ENCODE data around the gene MSRB3.
A peak's percentile ranks its signal among the peaks of the same experiment; 100 is the strongest.
"Not testable (repeated sequence)": the region's sequence is repeated elsewhere in the genome, so short reads cannot be mapped to it uniquely, and the experiment has no call there.

MSRB3 gene

DNA sequence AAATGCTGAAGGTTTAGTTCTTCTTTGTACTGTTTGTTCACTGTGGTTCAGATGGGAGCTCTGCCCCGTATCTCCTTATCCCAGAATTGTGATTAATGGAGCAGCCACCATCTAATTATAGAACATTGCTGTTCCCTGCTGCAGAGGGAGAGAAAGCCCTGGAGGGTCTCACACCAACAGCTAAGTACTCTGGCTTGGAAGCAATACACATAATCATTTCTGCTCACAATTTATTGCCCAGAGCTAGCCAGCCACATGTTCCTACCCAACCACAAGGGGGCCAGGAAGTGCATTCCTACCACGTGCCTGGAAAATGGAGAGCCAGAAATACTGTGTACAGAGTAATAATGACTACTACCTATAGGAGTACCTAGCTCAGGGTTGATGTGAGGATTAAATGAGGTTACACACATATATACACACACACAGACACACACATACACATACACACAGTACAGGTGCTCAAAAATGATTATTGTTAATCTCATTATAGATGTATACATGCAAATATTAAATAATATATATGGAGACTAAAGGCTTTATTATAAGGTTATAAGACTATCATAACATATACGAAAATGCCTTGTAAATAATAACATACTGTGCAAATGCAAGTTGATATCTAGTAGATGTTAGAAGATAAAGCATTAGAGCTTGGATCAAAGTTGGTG is 22.3 kb downstream of the MSRB3 start:
- H3K36me3 ChIP-seq (replicated peaks) = no peaks in the 10 kb centered on the region
- DNase-seq (ENCODE audit: low spot score in 2 of 2) = peak in 1 of 2 experiments; percentile 56
- no peaks in the 10 kb centered on the region for H3K9me3 ChIP-seq
- H3K27me3 ChIP-seq (ENCODE audit: low read depth) = no peaks in the 10 kb centered on the region
- in situ Hi-C loops (cut with MboI; ENCODE audit: low sequenced_read_pairs) = loop anchor here (25.0 kb wide), 1 partner anchor 786 kb away; no protein-coding TSS in a partner anchor
- H3K4me3 ChIP-seq = no peak overlapping the region
- H3K4me1 ChIP-seq = peaks cover 6% of the 10 kb centered on the region; the same call in 1 of the 2 replicates

DNA sequence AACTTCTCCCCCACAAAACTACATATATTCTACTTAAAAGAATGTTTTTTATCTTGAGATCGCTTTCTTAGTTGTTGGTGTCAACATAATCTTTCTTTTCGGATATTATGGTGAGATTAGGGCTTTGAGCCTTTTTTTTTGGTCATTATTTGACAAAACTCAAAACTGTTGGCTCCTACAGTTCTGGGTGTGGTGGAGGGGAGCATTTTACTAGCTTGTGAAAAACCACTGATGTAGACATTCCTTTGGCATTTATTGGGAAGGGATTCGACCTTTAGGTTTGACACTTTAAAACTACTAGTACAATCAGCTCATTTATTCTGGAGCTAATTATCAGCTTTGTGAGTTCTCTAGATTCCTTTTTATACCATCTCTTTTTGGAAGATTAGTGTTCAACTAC is 24.4 kb downstream of the MSRB3 start:
- no peaks in the 10 kb centered on the region for H3K9me3 ChIP-seq
- in situ Hi-C loops (cut with MboI; ENCODE audit: low sequenced_read_pairs) = loop anchor here (25.0 kb wide), 1 partner anchor 784 kb away; no protein-coding TSS in a partner anchor
- H3K36me3 ChIP-seq (replicated peaks) = no peaks in the 10 kb centered on the region
- peaks cover 6% of the 10 kb centered on the region; the same call in 1 of the 2 replicates for H3K4me1 ChIP-seq
- H3K4me3 ChIP-seq = no peak overlapping the region
- H3K27me3 ChIP-seq (ENCODE audit: low read depth) = no peaks in the 10 kb centered on the region
- peak in 1 of 2 experiments; percentile 18 for DNase-seq (ENCODE audit: low spot score in 2 of 2)

DNA sequence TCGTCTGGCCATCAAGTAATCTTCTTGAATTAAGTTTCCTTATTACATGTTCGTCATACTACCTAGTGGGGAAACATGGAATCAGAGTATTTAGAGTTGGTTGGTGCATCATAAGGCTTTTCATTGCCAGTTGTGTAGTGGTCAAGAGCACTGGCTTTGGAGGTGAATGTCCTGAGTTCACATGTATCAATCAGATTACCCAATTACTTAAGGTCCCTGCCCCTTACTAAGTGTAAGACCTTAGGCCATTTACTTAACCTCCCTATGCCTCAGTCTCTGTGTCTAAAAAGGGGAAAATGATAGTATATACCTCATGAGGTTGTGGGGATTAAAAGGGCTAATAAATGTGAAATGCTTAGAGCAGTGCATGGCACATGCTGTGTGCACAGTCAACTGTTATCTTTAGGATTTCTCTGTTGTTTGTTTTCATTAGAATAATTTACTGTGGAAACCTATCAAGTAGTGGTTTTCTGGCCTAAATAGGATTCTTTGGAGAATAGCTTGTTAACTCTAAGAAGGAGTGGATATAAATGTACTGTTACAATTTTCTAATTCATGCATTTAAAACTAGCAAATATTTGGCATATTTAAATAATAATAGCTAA is 27.0 kb downstream of the MSRB3 start:
- no peaks in the 10 kb centered on the region for H3K9me3 ChIP-seq
- H3K4me1 ChIP-seq = peaks cover 6% of the 10 kb centered on the region; the same call in 1 of the 2 replicates
- H3K36me3 ChIP-seq (replicated peaks) = no peaks in the 10 kb centered on the region
- no peak for DNase-seq (ENCODE audit: low spot score in 2 of 2)
- in situ Hi-C loops (cut with MboI; ENCODE audit: low sequenced_read_pairs) = loop anchor here (25.0 kb wide), 1 partner anchor 782 kb away; no protein-coding TSS in a partner anchor
- H3K27me3 ChIP-seq (ENCODE audit: low read depth) = no peaks in the 10 kb centered on the region
- no peak overlapping the region for H3K4me3 ChIP-seq

DNA sequence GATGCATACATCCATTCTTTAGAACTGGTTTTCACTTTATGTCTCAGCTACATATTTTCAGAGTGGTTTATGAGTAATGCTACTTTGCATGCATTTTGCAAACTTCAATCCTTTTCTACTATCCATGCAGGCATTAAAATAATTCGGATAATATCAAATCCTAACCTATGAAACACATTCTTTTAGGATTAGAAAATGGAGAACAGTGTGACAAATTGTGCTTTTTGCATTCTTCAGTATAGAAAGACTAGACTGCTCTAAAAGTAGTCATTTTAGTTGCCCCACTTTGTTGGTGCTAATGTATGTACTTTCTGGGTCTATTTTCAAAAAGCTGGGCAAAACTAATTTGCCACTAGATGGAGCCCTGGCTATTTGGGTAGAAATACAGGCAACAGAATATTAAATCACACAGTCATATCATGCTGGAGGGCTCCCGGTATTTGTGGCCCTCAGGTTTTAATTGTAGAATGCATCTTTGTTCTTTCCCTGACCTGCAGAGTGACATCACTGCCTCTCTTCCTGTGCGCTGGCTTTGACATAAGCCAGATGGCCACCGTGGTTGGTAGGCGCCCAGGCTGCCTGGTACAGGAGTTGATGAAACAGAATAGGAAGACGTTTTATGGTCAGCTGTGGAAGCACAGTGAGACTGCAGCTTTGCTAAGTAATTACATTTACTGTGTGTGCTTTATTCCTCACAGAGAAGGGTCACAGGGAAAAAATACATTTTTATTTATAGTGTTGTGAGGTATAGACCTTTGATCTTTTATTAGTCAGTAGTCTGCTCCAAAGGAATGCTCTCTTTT is 28.1 kb downstream of the MSRB3 start:
- DNase-seq (ENCODE audit: low spot score in 2 of 2) = peak; percentile 20 to 32
- no peaks in the 10 kb centered on the region for H3K27me3 ChIP-seq (ENCODE audit: low read depth)
- in situ Hi-C loops (cut with MboI; ENCODE audit: low sequenced_read_pairs) = loop anchor here (25.0 kb wide), 1 partner anchor 781 kb away; no protein-coding TSS in a partner anchor
- H3K9me3 ChIP-seq = no peaks in the 10 kb centered on the region
- H3K36me3 ChIP-seq (replicated peaks) = no peaks in the 10 kb centered on the region
- peaks cover 6% of the 10 kb centered on the region; the same call in 1 of the 2 replicates for H3K4me1 ChIP-seq
- H3K4me3 ChIP-seq = no peak overlapping the region

DNA sequence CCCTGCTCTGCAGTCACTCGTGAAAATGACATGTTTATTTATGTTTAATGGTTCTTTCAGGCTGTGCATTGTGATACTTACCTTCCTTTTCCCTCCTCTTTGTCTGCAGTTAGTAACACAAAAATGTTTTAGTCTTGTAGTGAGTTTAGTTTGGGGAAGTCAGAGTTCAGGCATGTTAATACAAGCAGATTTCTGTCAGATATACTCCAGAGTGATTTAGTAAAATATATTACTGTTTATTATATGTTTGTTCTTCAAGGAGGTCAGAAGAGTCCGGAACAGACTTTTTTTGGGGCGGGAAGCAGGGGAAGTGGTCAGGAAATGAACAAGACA is 28.7 kb downstream of the MSRB3 start:
- peaks cover 5% of the 10 kb centered on the region; the same call in 1 of the 2 replicates for H3K4me1 ChIP-seq
- in situ Hi-C loops (cut with MboI; ENCODE audit: low sequenced_read_pairs) = loop anchor here (25.0 kb wide), 1 partner anchor 780 kb away; no protein-coding TSS in a partner anchor
- no peaks in the 10 kb centered on the region for H3K9me3 ChIP-seq
- H3K36me3 ChIP-seq (replicated peaks) = no peaks in the 10 kb centered on the region
- DNase-seq (ENCODE audit: low spot score in 2 of 2) = no peak
- H3K27me3 ChIP-seq (ENCODE audit: low read depth) = no peaks in the 10 kb centered on the region
- H3K4me3 ChIP-seq = no peak overlapping the region

DNA sequence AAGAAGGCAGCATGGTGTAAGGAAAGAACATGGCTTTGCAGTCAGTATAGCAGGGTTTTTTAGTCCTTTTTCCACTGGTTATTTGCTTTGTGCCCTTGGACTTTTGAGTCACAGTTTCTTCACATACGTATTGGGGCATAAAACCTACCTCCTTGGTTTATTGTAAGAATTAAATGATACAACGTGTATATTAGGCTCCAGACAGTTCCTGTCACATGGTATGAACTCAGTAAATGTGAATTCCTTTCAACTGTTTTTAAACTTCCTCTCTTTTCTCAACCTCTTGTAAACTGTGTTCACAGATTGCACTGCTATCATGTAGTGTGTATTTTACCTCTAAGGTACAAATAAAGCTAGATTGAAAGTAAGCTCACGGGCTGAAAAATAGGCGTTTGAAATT is 29.5 kb downstream of the MSRB3 start:
- H3K4me1 ChIP-seq = no peaks in the 10 kb centered on the region
- no peak for DNase-seq (ENCODE audit: low spot score in 2 of 2)
- no peaks in the 10 kb centered on the region for H3K9me3 ChIP-seq
- in situ Hi-C loops (cut with MboI; ENCODE audit: low sequenced_read_pairs) = loop anchor here (25.0 kb wide), 1 partner anchor 779 kb away; no protein-coding TSS in a partner anchor
- H3K27me3 ChIP-seq (ENCODE audit: low read depth) = no peaks in the 10 kb centered on the region
- no peaks in the 10 kb centered on the region for H3K36me3 ChIP-seq (replicated peaks)
- no peak overlapping the region for H3K4me3 ChIP-seq

DNA sequence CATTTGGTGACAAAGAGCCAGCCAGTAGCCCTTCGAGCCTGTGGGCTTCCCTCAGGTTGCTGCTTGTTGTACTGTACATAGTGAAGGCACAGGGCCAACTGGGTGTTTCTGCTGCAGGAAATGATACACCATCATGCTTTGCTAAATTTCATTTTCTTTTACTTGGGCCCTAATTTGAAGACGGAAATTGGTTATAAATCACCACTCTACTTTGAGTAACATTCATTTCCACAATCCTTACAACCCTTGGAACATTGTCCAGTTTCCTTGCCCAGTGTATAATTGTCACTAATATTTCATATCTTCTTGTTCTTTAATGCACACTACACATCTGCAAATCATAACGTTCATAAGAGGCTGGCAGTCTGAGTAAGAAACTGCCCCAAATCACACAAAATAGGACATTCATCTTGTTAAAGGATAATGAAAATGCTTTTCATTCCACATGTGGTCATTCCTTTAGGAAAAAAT is 30.2 kb downstream of the MSRB3 start:
- Histone ChIP-seq H3K27me3 (ENCODE audit: low read depth) (no peaks in the 10 kb centered on the region), H3K36me3 (replicated peaks) (no peaks in the 10 kb centered on the region), H3K4me1 (no peaks in the 10 kb centered on the region), H3K9me3 (no peaks in the 10 kb centered on the region), H3K4me3 (no peak overlapping the region)
- in situ Hi-C loops (cut with MboI; ENCODE audit: low sequenced_read_pairs) = loop anchor here (25.0 kb wide), 1 partner anchor 779 kb away; no protein-coding TSS in a partner anchor
- no peak for DNase-seq (ENCODE audit: low spot score in 2 of 2)

DNA sequence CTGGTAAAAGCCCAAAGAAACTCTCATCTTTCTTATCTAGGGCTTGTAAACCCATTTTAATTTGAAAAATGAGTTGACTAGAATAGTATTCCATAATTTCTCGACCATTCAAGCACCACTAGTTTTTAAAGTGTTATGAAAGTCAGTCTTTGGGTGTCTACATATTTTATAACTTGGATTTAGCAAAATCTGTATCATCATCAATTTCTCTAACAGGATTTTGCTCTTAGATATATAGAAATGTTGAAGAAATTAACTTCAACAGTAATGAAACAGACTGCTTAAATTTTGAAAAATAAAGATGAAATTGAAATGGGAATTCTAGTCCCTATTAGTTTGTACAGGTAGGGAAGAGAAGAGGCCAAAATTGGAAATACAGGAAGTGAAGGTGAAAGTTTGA is 32.8 kb downstream of the MSRB3 start:
- H3K9me3 ChIP-seq = no peaks in the 10 kb centered on the region
- no peaks in the 10 kb centered on the region for H3K36me3 ChIP-seq (replicated peaks)
- H3K4me3 ChIP-seq = no peak overlapping the region
- no peaks in the 10 kb centered on the region for H3K27me3 ChIP-seq (ENCODE audit: low read depth)
- in situ Hi-C loops (cut with MboI; ENCODE audit: low sequenced_read_pairs) = loop anchor here (25.0 kb wide), 1 partner anchor 776 kb away; no protein-coding TSS in a partner anchor
- DNase-seq (ENCODE audit: low spot score in 2 of 2) = no peak
- no peaks in the 10 kb centered on the region for H3K4me1 ChIP-seq

DNA sequence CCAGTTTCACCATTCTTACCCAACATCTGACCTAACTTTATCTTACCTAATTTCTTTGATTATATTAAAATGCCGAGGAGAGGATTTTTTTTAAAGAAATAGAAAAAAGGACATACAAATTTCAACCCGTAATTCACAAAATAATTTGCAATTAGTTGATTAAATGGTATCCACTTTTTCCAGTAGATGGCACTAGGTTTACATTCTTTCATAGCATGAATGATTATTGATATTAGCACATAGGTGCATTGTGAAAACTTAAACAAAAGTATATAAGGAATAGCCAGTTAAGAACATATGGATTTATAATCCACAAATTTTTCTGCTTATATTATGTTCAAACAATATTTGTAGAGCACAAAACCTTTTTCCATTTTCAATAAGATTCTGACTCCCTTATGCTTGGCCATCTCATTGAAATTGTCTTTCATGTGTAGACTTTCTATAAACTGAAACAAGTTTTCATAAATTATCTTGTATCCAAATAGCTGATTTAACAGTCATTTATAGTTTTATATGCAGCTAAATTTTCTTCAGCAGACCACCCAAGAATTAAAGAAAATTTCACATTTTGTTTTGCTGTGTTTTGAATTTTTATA is 35.3 kb downstream of the MSRB3 start:
- Histone ChIP-seq H3K4me1 (no peaks in the 10 kb centered on the region), H3K36me3 (replicated peaks) (no peaks in the 10 kb centered on the region), H3K4me3 (no peak overlapping the region), H3K9me3 (no peaks in the 10 kb centered on the region), H3K27me3 (ENCODE audit: low read depth) (no peaks in the 10 kb centered on the region)
- in situ Hi-C loops (cut with MboI; ENCODE audit: low sequenced_read_pairs) = loop anchor here (25.0 kb wide), 1 partner anchor 773 kb away; no protein-coding TSS in a partner anchor
- DNase-seq (ENCODE audit: low spot score in 2 of 2) = peak in 1 of 2 experiments; percentile 21

DNA sequence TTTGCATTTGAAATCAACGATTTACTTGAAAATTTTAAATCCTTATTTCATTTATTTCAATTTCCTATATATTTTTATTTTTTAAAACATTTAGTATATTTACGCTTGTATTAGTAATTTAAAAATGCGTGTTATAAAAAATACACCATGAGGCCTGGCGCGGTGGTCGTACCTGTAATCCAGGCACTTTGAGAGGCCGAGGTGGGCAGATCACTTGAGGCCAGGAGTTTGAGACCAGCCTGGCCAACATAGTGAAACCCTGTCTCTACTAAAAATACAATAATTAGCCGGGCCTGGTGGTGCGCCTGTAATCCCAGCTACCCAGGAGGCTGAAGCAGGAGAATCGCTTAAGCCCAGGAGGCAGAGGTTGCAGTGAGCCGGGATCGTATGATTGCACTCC is 36.8 kb downstream of the MSRB3 start:
- in situ Hi-C loops (cut with MboI; ENCODE audit: low sequenced_read_pairs) = loop anchor here (25.0 kb wide), 1 partner anchor 772 kb away; no protein-coding TSS in a partner anchor
- not testable (repeated sequence) for H3K27me3 ChIP-seq (ENCODE audit: low read depth); H3K4me3 ChIP-seq; H3K36me3 ChIP-seq (replicated peaks); DNase-seq (ENCODE audit: low spot score in 2 of 2); H3K9me3 ChIP-seq; H3K4me1 ChIP-seq

DNA sequence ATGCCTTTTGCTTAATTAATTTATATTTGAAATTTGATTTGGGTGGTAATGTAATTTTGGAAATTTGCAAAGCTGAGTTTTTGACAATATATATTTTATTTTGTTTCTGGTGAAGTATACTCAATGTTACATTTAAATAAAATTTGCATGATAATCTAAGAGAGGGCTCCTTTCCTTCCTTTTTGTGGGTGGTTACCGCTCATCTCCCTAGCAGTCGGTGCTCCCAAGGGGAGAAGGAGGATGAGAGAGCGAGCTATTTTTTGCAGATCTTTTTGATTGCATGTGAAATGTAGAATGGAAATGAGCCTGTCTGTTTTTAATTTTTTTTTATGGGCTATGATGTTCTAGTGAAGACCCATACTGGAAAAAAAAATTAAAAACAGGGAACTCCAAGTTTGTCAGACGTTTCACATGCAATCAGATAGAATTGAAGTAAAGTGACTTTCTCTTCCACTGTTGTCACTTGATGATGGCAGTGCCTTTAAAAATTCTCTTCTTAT is 39.8 kb downstream of the MSRB3 start:
- no peaks in the 10 kb centered on the region for H3K9me3 ChIP-seq
- no peaks in the 10 kb centered on the region for H3K27me3 ChIP-seq (ENCODE audit: low read depth)
- in situ Hi-C loops (cut with MboI; ENCODE audit: low sequenced_read_pairs) = loop anchor here (25.0 kb wide), 1 partner anchor 769 kb away; no protein-coding TSS in a partner anchor
- no peak for DNase-seq (ENCODE audit: low spot score in 2 of 2)
- no peaks in the 10 kb centered on the region for H3K4me1 ChIP-seq
- H3K4me3 ChIP-seq = no peak overlapping the region
- H3K36me3 ChIP-seq (replicated peaks) = no peaks in the 10 kb centered on the region

DNA sequence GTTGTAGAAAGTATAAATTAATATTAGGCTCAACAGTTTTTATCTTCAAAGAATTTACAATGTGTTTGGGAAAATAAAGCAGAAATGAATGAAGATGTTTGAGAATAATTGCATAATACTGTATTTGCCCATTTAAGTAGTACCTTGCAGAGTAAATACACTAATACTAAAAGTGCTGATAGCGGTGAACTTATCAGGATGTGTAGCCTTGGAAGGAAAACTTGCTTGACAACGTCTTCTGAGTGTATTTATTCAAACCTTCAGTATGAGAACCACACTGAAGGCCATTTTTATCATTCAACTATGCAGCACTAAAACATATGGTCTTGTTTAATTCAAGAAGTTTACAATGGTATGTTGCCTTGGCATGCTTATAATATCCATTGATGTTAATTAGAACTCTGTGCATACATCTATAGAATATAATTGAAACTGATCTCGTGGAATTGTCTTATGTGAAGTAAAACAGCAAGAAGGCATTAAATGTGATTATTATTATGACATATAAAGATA is 41.3 kb downstream of the MSRB3 start:
- H3K36me3 ChIP-seq (replicated peaks) = no peaks in the 10 kb centered on the region
- DNase-seq (ENCODE audit: low spot score in 2 of 2) = no peak
- no peaks in the 10 kb centered on the region for H3K9me3 ChIP-seq
- no peak overlapping the region for H3K4me3 ChIP-seq
- H3K27me3 ChIP-seq (ENCODE audit: low read depth) = no peaks in the 10 kb centered on the region
- peaks cover 8% of the 10 kb centered on the region for H3K4me1 ChIP-seq
- in situ Hi-C loops (cut with MboI; ENCODE audit: low sequenced_read_pairs) = loop anchor here (25.0 kb wide), 1 partner anchor 768 kb away; no protein-coding TSS in a partner anchor

DNA sequence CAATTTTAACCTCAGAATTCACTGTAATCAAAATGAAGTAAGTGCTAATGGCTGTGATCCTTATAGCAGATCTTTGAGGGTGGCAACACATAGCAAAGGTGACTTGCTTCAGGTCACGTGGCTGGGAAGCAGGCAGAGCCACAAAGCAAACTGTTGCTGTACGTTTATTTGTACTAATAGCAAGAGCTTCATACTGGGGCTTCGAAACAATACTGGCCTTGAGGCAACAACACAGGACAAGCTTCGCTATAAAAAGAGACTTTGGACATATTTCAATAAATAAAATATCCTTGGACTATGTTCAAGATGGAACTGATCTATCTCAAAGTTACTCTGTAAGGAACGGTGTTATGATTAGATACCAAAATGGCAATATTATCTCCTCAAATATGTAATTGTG is 44.6 kb downstream of the MSRB3 start:
- in situ Hi-C loops (cut with MboI; ENCODE audit: low sequenced_read_pairs) = loop anchor here (25.0 kb wide), 1 partner anchor 764 kb away; no protein-coding TSS in a partner anchor
- H3K9me3 ChIP-seq = no peaks in the 10 kb centered on the region
- DNase-seq (ENCODE audit: low spot score in 2 of 2) = no peak
- peaks cover 8% of the 10 kb centered on the region for H3K4me1 ChIP-seq
- H3K36me3 ChIP-seq (replicated peaks) = no peaks in the 10 kb centered on the region
- no peak overlapping the region for H3K4me3 ChIP-seq
- no peaks in the 10 kb centered on the region for H3K27me3 ChIP-seq (ENCODE audit: low read depth)
